Activated CD4-positive, alpha-beta memory T cell treated with anti-CD3 and anti-CD28 coated beads, Interleukin-2, amount 10 ng/mL, durations not matched to agents 7 days and 5 days (primary cell): ENCODE data around the gene ZNF592. TPM values are rescaled to one million over a fixed set of nuclear protein-coding genes. Genes with fewer than 3 reads are reported as not detected.
A peak's percentile ranks its signal among the peaks of the same experiment; 100 is the strongest.
"Not testable (repeated sequence)": the region's sequence is repeated elsewhere in the genome, so short reads cannot be mapped to it uniquely, and the experiment has no call there.

Experiments used
- CTCF ChIA-PET: fragments of 350-600 bp; sonication (Branson Sonifier 250); formaldehyde crosslinking; loops from one replicate; lab custom pipeline; 2021; ENCODE audit warnings: antibody characterized with exemption, inconsistent platforms; lab: Charles Lee
- POLR2A ChIA-PET: fragments of 350-600 bp; sonication (Branson Sonifier 250); formaldehyde crosslinking; loops from one replicate; lab custom pipeline; 2021; ENCODE audit warnings: antibody characterized with exemption; lab: Charles Lee
- DNase-seq: peaks from one replicate; pipeline ENCODE4 v3.0.0-alpha.2; 2020
- H3K27ac Mint-ChIP-seq: one replicate; pipeline ENCODE4 v1.8.0; 2021; ENCODE audit warnings: mild to moderate bottlenecking, mixed read lengths
- H3K27me3 Mint-ChIP-seq: one replicate; pipeline ENCODE4 v1.8.0; 2021; ENCODE audit warnings: mixed read lengths
- H3K36me3 Mint-ChIP-seq: one replicate; pipeline ENCODE4 v1.8.0; 2021; ENCODE audit warnings: low read depth, mixed read lengths
- H3K4me1 Mint-ChIP-seq: one replicate; pipeline ENCODE4 v1.8.0; 2021; ENCODE audit warnings: mixed read lengths
- H3K4me3 Mint-ChIP-seq: one replicate; pipeline ENCODE4 v1.8.0; 2021; ENCODE audit warnings: mild to moderate bottlenecking, mixed read lengths
- H3K9me3 Mint-ChIP-seq: one replicate; pipeline ENCODE4 v1.8.0; 2021; ENCODE audit warnings: mixed read lengths
- total RNA-seq, 2 experiments: library from RNA; stranded (reverse); gene quantifications; one replicate each; pipeline ENCODE4 v1.2.3, GENCODE V29; 2021

The ZNF592 gene
- total RNA-seq, 2 experiments from 2014 or later = 36.6 to 38.0 TPM

- Mint-ChIP-seq H3K4me1 (peaks cover 46% of the 10 kb centered on the region), H3K9me3 (no peaks in the 10 kb centered on the region), H3K4me3 (no peak overlapping the region), H3K36me3 (no peaks in the 10 kb centered on the region), H3K27ac (no peak overlapping the region), H3K27me3 (no peaks in the 10 kb centered on the region)
- no peak for DNase-seq
- CTCF ChIA-PET = interaction anchor here (1.7 to 5.4 kb wide), 2 partner anchors 13 to 25 kb away, joined by 5 to 57 read pairs; no protein-coding TSS in a partner anchor
- POLR2A ChIA-PET = interaction anchor here (1.1 to 8.5 kb wide), 3 partner anchors 9 to 27 kb away, joined by 3 to 152 read pairs (median 13); partner anchors contain the start of gene ZNF592
These were observed 25.8 kb upstream of the ZNF592 start for GRCh38 chr15:84722628-84723027.

GRCh38 chr15:84725001-84725491 lies 23.3 kb upstream of the ZNF592 start:
- Mint-ChIP-seq H3K9me3 (no peaks in the 10 kb centered on the region), H3K4me1 (peaks cover 51% of the 10 kb centered on the region), H3K4me3 (peak overlapping the region; percentile 11), H3K27me3 (no peaks in the 10 kb centered on the region), H3K36me3 (no peaks in the 10 kb centered on the region), H3K27ac (peak overlapping the region; percentile 91)
- POLR2A ChIA-PET = interaction anchor here (0.7 to 8.5 kb wide), 9 partner anchors 9 to 94 kb away, joined by 3 to 152 read pairs (median 6); partner anchors contain the start of genes SEC11A and WDR73
- DNase-seq = peak; percentile 57
- CTCF ChIA-PET = interaction anchor here (1.7 to 5.5 kb wide), 3 partner anchors 10 to 67 kb away, joined by 7 to 57 read pairs (median 26); partner anchors contain the start of genes NMB and SEC11A

- peaks cover 45% of the 10 kb centered on the region for H3K4me1 Mint-ChIP-seq
- no peaks in the 10 kb centered on the region for H3K27me3 Mint-ChIP-seq
- no peaks in the 10 kb centered on the region for H3K9me3 Mint-ChIP-seq
- H3K36me3 Mint-ChIP-seq = no peaks in the 10 kb centered on the region
- CTCF ChIA-PET = interaction anchor here (5.4 to 5.5 kb wide), 2 partner anchors 8 to 12 kb away, joined by 26 to 57 read pairs; partner anchors contain the start of gene SEC11A
- no peak for DNase-seq
- no peak overlapping the region for H3K4me3 Mint-ChIP-seq
- H3K27ac Mint-ChIP-seq = no peak overlapping the region
- POLR2A ChIA-PET = interaction anchor here (5.1 to 8.5 kb wide), 2 partner anchors 8 to 11 kb away, joined by 105 to 152 read pairs; partner anchors contain the start of gene SEC11A
These were observed 21.0 kb upstream of the ZNF592 start for GRCh38 chr15:84727429-84727828.

- H3K27me3 Mint-ChIP-seq = no peaks in the 10 kb centered on the region
- ChIA-PET POLR2A (interaction anchor here (1.4 to 7.7 kb wide), 3 partner anchors 16 to 21 kb away, joined by 4 to 233 read pairs (median 5); partner anchors contain the start of gene SEC11A), CTCF (interaction anchor here (0.9 kb wide), 1 partner anchor 11 kb away, joined by 3 read pairs; no protein-coding TSS in a partner anchor)
- no peaks in the 10 kb centered on the region for H3K9me3 Mint-ChIP-seq
- peaks cover 58% of the 10 kb centered on the region for H3K4me1 Mint-ChIP-seq
- H3K27ac Mint-ChIP-seq = no peak overlapping the region
- no peaks in the 10 kb centered on the region for H3K36me3 Mint-ChIP-seq
- no peak overlapping the region for H3K4me3 Mint-ChIP-seq
- DNase-seq = no peak
These were observed 16.6 kb upstream of the ZNF592 start for GRCh38 chr15:84731774-84732173.

- ChIA-PET POLR2A (interaction anchor here (0.8 to 7.7 kb wide), 19 partner anchors 9 to 138 kb away, joined by 3 to 233 read pairs (median 5); partner anchors contain the start of genes NMB, SEC11A, WDR73 and ZNF592), CTCF (interaction anchor here (1.0 to 5.9 kb wide), 10 partner anchors 10 to 81 kb away, joined by 3 to 68 read pairs (median 6); partner anchors contain the start of genes SEC11A, WDR73 and ZNF592)
- H3K36me3 Mint-ChIP-seq = no peaks in the 10 kb centered on the region
- H3K27me3 Mint-ChIP-seq = no peaks in the 10 kb centered on the region
- no peaks in the 10 kb centered on the region for H3K9me3 Mint-ChIP-seq
- H3K27ac Mint-ChIP-seq = peak overlapping the region; percentile 98
- peak; percentile 79 for DNase-seq
- peaks cover 57% of the 10 kb centered on the region for H3K4me1 Mint-ChIP-seq
- peak overlapping the region; percentile 58 for H3K4me3 Mint-ChIP-seq
These were observed 13.5 kb upstream of the ZNF592 start for GRCh38 chr15:84734794-84735479.

- H3K9me3 Mint-ChIP-seq, H3K27me3 Mint-ChIP-seq, H3K36me3 Mint-ChIP-seq: not testable (repeated sequence)
- peak overlapping the region; percentile 98 for H3K27ac Mint-ChIP-seq
- peaks cover 57% of the 10 kb centered on the region for H3K4me1 Mint-ChIP-seq
- peak overlapping the region; percentile 58 for H3K4me3 Mint-ChIP-seq
- peak; percentile 64 for DNase-seq
- POLR2A ChIA-PET = interaction anchor here (0.6 to 7.7 kb wide), 21 partner anchors 9 to 928 kb away, joined by 3 to 233 read pairs (median 5); partner anchors contain the start of genes NMB, SEC11A, WDR73 and ZNF592
- CTCF ChIA-PET = interaction anchor here (0.9 to 5.9 kb wide), 11 partner anchors 9 to 81 kb away, joined by 3 to 68 read pairs (median 5); partner anchors contain the start of genes SEC11A, WDR73 and ZNF592
These were observed 12.8 kb upstream of the ZNF592 start for GRCh38 chr15:84735480-84736061.

- CTCF ChIA-PET = interaction anchor here (0.9 to 5.9 kb wide), 5 partner anchors 8 to 20 kb away, joined by 3 to 68 read pairs (median 20); partner anchors contain the start of gene SEC11A
- H3K4me1 Mint-ChIP-seq = peaks cover 51% of the 10 kb centered on the region
These were observed 12.0 kb upstream of the ZNF592 start for GRCh38 chr15:84736375-84736774.

GRCh38 chr15:84737005-84737404 lies 11.4 kb upstream of the ZNF592 start:
- Mint-ChIP-seq H3K4me3 (no peak overlapping the region), H3K27me3 (no peaks in the 10 kb centered on the region), H3K27ac (peak overlapping the region; percentile 98), H3K36me3 (no peaks in the 10 kb centered on the region), H3K9me3 (no peaks in the 10 kb centered on the region), H3K4me1 (peaks cover 48% of the 10 kb centered on the region)
- ChIA-PET CTCF (interaction anchor here (0.8 to 5.9 kb wide), 5 partner anchors 11 to 82 kb away, joined by 3 to 68 read pairs (median 4); partner anchors contain the start of gene SEC11A), POLR2A (interaction anchor here (0.9 to 7.7 kb wide), 6 partner anchors 11 to 81 kb away, joined by 3 to 233 read pairs (median 51); partner anchors contain the start of genes SEC11A and ZNF592)
- DNase-seq = no peak

More at GRCh38 chr15:84736375-84736774, 12.0 kb upstream of the ZNF592 start:
- H3K36me3 Mint-ChIP-seq = no peaks in the 10 kb centered on the region
- no peaks in the 10 kb centered on the region for H3K27me3 Mint-ChIP-seq
- peak overlapping the region; percentile 4 for H3K4me3 Mint-ChIP-seq
- H3K27ac Mint-ChIP-seq = peak overlapping the region; percentile 98
- POLR2A ChIA-PET = interaction anchor here (0.9 to 7.7 kb wide), 13 partner anchors 12 to 138 kb away, joined by 3 to 233 read pairs (median 9); partner anchors contain the start of genes NMB, SEC11A and ZNF592
- peak; percentile 86 for DNase-seq
- no peaks in the 10 kb centered on the region for H3K9me3 Mint-ChIP-seq

GRCh38 chr15:84740691-84741090 lies 7.7 kb upstream of the ZNF592 start:
- no peak overlapping the region for H3K4me3 Mint-ChIP-seq
- peaks cover 6% of the 10 kb centered on the region for H3K36me3 Mint-ChIP-seq
- no peaks in the 10 kb centered on the region for H3K27me3 Mint-ChIP-seq
- H3K9me3 Mint-ChIP-seq = no peaks in the 10 kb centered on the region
- CTCF ChIA-PET = no interaction called here
- no peak overlapping the region for H3K27ac Mint-ChIP-seq
- no peak for DNase-seq
- POLR2A ChIA-PET = interaction anchor here (0.8 to 2.2 kb wide), 2 partner anchors 15 to 25 kb away, joined by 4 to 8 read pairs; partner anchors contain the start of gene SEC11A
- peaks cover 34% of the 10 kb centered on the region for H3K4me1 Mint-ChIP-seq

- peaks cover 34% of the 10 kb centered on the region for H3K4me1 Mint-ChIP-seq
- no peak for DNase-seq
- no peaks in the 10 kb centered on the region for H3K9me3 Mint-ChIP-seq
- ChIA-PET POLR2A (interaction anchor here (0.8 to 2.2 kb wide), 2 partner anchors 16 to 25 kb away, joined by 4 to 8 read pairs; partner anchors contain the start of gene SEC11A), CTCF (no interaction called here)
- H3K27me3 Mint-ChIP-seq = no peaks in the 10 kb centered on the region
- no peak overlapping the region for H3K27ac Mint-ChIP-seq
- no peak overlapping the region for H3K4me3 Mint-ChIP-seq
- H3K36me3 Mint-ChIP-seq = peaks cover 6% of the 10 kb centered on the region
These were observed 7.3 kb upstream of the ZNF592 start for GRCh38 chr15:84741121-84741520.

GRCh38 chr15:84747416-84748273 lies 747 bp upstream of the ZNF592 start:
- peak; percentile 75 for DNase-seq
- Mint-ChIP-seq H3K9me3 (no peaks in the 10 kb centered on the region), H3K4me1 (peaks cover 62% of the 10 kb centered on the region), H3K36me3 (peaks cover 34% of the 10 kb centered on the region), H3K4me3 (peak overlapping the region; percentile 99), H3K27me3 (no peaks in the 10 kb centered on the region), H3K27ac (peak overlapping the region; percentile 99)
- ChIA-PET CTCF (interaction anchor here (0.6 to 2.0 kb wide), 12 partner anchors 10 to 177 kb away, joined by 3 to 20 read pairs (median 4); partner anchors contain the start of gene WDR73), POLR2A (interaction anchor here (1.2 to 6.1 kb wide), 10 partner anchors 12 to 115 kb away, joined by 4 to 93 read pairs (median 12); partner anchors contain the start of genes NMB, SEC11A and WDR73)
